Karpas-422 (cell line): ENCODE data around the gene ELF5. TPM values are rescaled to one million over a fixed set of nuclear protein-coding genes. Genes with fewer than 3 reads are reported as not detected.

Source experiments
- DNase-seq: peaks from one replicate; pipeline ENCODE4 v3.0.0-alpha.2; 2015
- H2AFZ ChIP-seq: fragments of 200-600 bp; sonication (generic); 2 replicates; pipeline ENCODE4 v1.6.1; 2014; ENCODE audit warnings: antibody characterized with exemption, low read length, mixed read lengths
- H3K27ac ChIP-seq: fragments of 200-600 bp; sonication (generic); 2 replicates; pipeline ENCODE4 v1.5.1; 2014; ENCODE audit warnings: mild to moderate bottlenecking, low read length, moderate library complexity
- H3K27me3 ChIP-seq: fragments of 200-600 bp; sonication (generic); 2 replicates; pipeline ENCODE4 v1.6.1; 2014; ENCODE audit warnings: low read length, mixed read lengths
- H3K36me3 ChIP-seq: fragments of 200-600 bp; sonication (generic); 2 replicates; pipeline ENCODE4 v1.6.1; 2014; ENCODE audit warnings: low read length, mixed read lengths; ENCODE audit not compliant: insufficient read depth
- H3K4me1 ChIP-seq: fragments of 200-600 bp; sonication (generic); 2 replicates; pipeline ENCODE4 v1.6.1; 2014; ENCODE audit warnings: mild to moderate bottlenecking, low read length, mixed read lengths
- H3K4me2 ChIP-seq: fragments of 200-600 bp; sonication (generic); 2 replicates; pipeline ENCODE4 v1.6.1; 2014; ENCODE audit warnings: low read length, low read depth, mild to moderate bottlenecking; ENCODE audit not compliant: poor library complexity, severe bottlenecking
- H3K4me3 ChIP-seq: fragments of 200-600 bp; sonication (generic); 2 replicates; pipeline ENCODE4 v1.5.1; 2014; ENCODE audit warnings: mild to moderate bottlenecking, antibody characterized with exemption, low read length, mixed read lengths
- H3K79me2 ChIP-seq: fragments of 200-600 bp; sonication (generic); 2 replicates; pipeline ENCODE4 v1.6.1; 2014; ENCODE audit warnings: mild to moderate bottlenecking, low read length, mixed read lengths
- H3K9ac ChIP-seq: fragments of 200-600 bp; sonication (generic); 2 replicates; pipeline ENCODE4 v1.6.0; 2014; ENCODE audit warnings: low read length
- H3K9me2 ChIP-seq: fragments of 200-600 bp; sonication (generic), shearing (Covaris generic); replicated peaks from 2 replicates; pipeline ENCODE4 v1.6.0; 2014; ENCODE audit warnings: mild to moderate bottlenecking, low read length, moderate library complexity; ENCODE audit not compliant: insufficient read depth
- H3K9me3 ChIP-seq: fragments of 300-700, 200-600 bp; sonication (generic); 2 replicates; pipeline ENCODE4 v1.6.1; 2014; ENCODE audit warnings: low read length, mixed read lengths
- H4K20me1 ChIP-seq: fragments of 200-600 bp; sonication (generic); 2 replicates; pipeline ENCODE4 v1.6.1; 2014; ENCODE audit warnings: mild to moderate bottlenecking, antibody characterized with exemption, low read length, low read depth; ENCODE audit not compliant: insufficient read depth
- total RNA-seq: library from RNA; depleted of rRNA; stranded (reverse); fragments of >200 nt; shearing (Covaris generic); gene quantifications from 2 replicates; pipeline ENCODE4 v1.2.3, GENCODE V29; 2014; ENCODE audit warnings: low replicate concordance

Gene ELF5
- total RNA-seq, 1 experiment from 2014 or later, result not detected

GRCh38 chr11:34495239-34495723, 18.3 kb downstream of the ELF5 start:
- Histone ChIP-seq H3K36me3 (no peaks in the 10 kb centered on the region), H3K27ac (no peak overlapping the region), H3K27me3 (no peaks in the 10 kb centered on the region), H3K4me2 (no peak overlapping the region), H3K9ac (no peak overlapping the region), H2AFZ (no peak overlapping the region), H3K4me3 (no peak overlapping the region), H3K4me1 (no peaks in the 10 kb centered on the region), H3K9me3 (no peaks in the 10 kb centered on the region), H3K79me2 (no peaks in the 10 kb centered on the region), H4K20me1 (no peaks in the 10 kb centered on the region; the same call in none of the 2 replicates), H3K9me2 (no peaks in the 10 kb centered on the region)
- no peak for DNase-seq

GRCh38 chr11:34493926-34494595, 19.5 kb downstream of the ELF5 start:
- no peaks in the 10 kb centered on the region for H3K36me3 ChIP-seq
- no peaks in the 10 kb centered on the region for H3K4me1 ChIP-seq
- no peak for DNase-seq
- H3K9ac ChIP-seq, result no peak overlapping the region
- H3K4me3 ChIP-seq, result no peak overlapping the region
- no peaks in the 10 kb centered on the region; the same call in none of the 2 replicates for H4K20me1 ChIP-seq
- H3K27me3 ChIP-seq, result no peaks in the 10 kb centered on the region
- H2AFZ ChIP-seq, result no peak overlapping the region
- H3K9me3 ChIP-seq, result no peaks in the 10 kb centered on the region
- H3K4me2 ChIP-seq, result no peak overlapping the region
- no peak overlapping the region for H3K27ac ChIP-seq
- no peaks in the 10 kb centered on the region for H3K79me2 ChIP-seq
- no peaks in the 10 kb centered on the region for H3K9me2 ChIP-seq

- Histone ChIP-seq H3K9me2 (no peaks in the 10 kb centered on the region), H3K79me2 (no peaks in the 10 kb centered on the region), H3K4me1 (no peaks in the 10 kb centered on the region), H2AFZ (no peak overlapping the region), H3K36me3 (no peaks in the 10 kb centered on the region), H3K4me2 (no peak overlapping the region), H4K20me1 (no peaks in the 10 kb centered on the region; the same call in none of the 2 replicates), H3K4me3 (no peak overlapping the region), H3K27ac (no peak overlapping the region), H3K9me3 (no peaks in the 10 kb centered on the region), H3K9ac (no peak overlapping the region), H3K27me3 (no peaks in the 10 kb centered on the region)
- DNase-seq, result no peak
These were observed 20.1 kb downstream of the ELF5 start for GRCh38 chr11:34493468-34493867.

GRCh38 chr11:34492806-34493414, 20.7 kb downstream of the ELF5 start:
- Histone ChIP-seq H3K9me2 (no peaks in the 10 kb centered on the region), H3K79me2 (no peaks in the 10 kb centered on the region), H3K4me3 (no peak overlapping the region), H3K9ac (no peak overlapping the region), H3K4me1 (no peaks in the 10 kb centered on the region), H3K9me3 (no peaks in the 10 kb centered on the region), H3K4me2 (no peak overlapping the region), H4K20me1 (no peaks in the 10 kb centered on the region; the same call in none of the 2 replicates), H3K36me3 (no peaks in the 10 kb centered on the region), H3K27me3 (no peaks in the 10 kb centered on the region), H3K27ac (no peak overlapping the region), H2AFZ (no peak overlapping the region)
- peak; percentile 84 for DNase-seq

GRCh38 chr11:34490304-34490703, 23.3 kb downstream of the ELF5 start:
- Histone ChIP-seq H3K27ac (no peak overlapping the region), H3K4me3 (no peak overlapping the region), H3K27me3 (no peaks in the 10 kb centered on the region), H2AFZ (no peak overlapping the region), H3K4me1 (no peaks in the 10 kb centered on the region), H4K20me1 (no peaks in the 10 kb centered on the region; the same call in none of the 2 replicates), H3K9ac (no peak overlapping the region), H3K79me2 (no peaks in the 10 kb centered on the region), H3K36me3 (no peaks in the 10 kb centered on the region), H3K9me3 (no peaks in the 10 kb centered on the region), H3K9me2 (no peaks in the 10 kb centered on the region), H3K4me2 (no peak overlapping the region)
- DNase-seq, result no peak

- Histone ChIP-seq H3K4me2 (no peak overlapping the region), H3K79me2 (no peaks in the 10 kb centered on the region), H4K20me1 (no peaks in the 10 kb centered on the region; the same call in none of the 2 replicates), H3K4me3 (no peak overlapping the region), H3K9me2 (no peaks in the 10 kb centered on the region), H3K27me3 (no peaks in the 10 kb centered on the region), H3K9ac (no peak overlapping the region), H2AFZ (no peak overlapping the region), H3K36me3 (no peaks in the 10 kb centered on the region), H3K4me1 (no peaks in the 10 kb centered on the region), H3K9me3 (no peaks in the 10 kb centered on the region), H3K27ac (no peak overlapping the region)
- DNase-seq, result no peak
These were observed 24.6 kb downstream of the ELF5 start for GRCh38 chr11:34488855-34489557.

GRCh38 chr11:34487430-34487829, 26.2 kb downstream of the ELF5 start:
- no peaks in the 10 kb centered on the region for H3K9me2 ChIP-seq
- no peaks in the 10 kb centered on the region for H3K4me1 ChIP-seq
- H3K9me3 ChIP-seq, result no peaks in the 10 kb centered on the region
- H3K4me2 ChIP-seq, result no peak overlapping the region
- no peak overlapping the region for H2AFZ ChIP-seq
- no peak overlapping the region for H3K4me3 ChIP-seq
- DNase-seq, result no peak
- H3K9ac ChIP-seq, result no peak overlapping the region
- no peaks in the 10 kb centered on the region; the same call in 1 of the 2 replicates for H4K20me1 ChIP-seq
- H3K36me3 ChIP-seq, result no peaks in the 10 kb centered on the region
- H3K79me2 ChIP-seq, result no peaks in the 10 kb centered on the region
- no peak overlapping the region for H3K27ac ChIP-seq
- no peaks in the 10 kb centered on the region for H3K27me3 ChIP-seq
